IMR-90 (cell line): ENCODE measurements around the gene NCAPH2. TPM values are rescaled to one million over a fixed set of nuclear protein-coding genes. Genes with fewer than 3 reads are reported as not detected.
A peak's percentile ranks its signal among the peaks of the same experiment; 100 is the strongest.

Experiments used
- ATAC-seq: fragments of 200-7000 bp; cut with Tn5 transposase; 2 replicates; pipeline ENCODE4 v1.9.1; 2020; ENCODE audit warnings: low read depth, mild to moderate bottlenecking, moderate library complexity
- BruUV-seq: library from RNA; stranded (reverse); fragments of 400-500 nt; replicated peaks from 2 replicates; lab custom pipeline; 2021; lab: Mats Ljungman, UMichigan
- CTCF ChIA-PET: fragments of 300-600 bp; formaldehyde crosslinking; extraction: SDS; loops from one replicate; lab custom pipeline; 2021; ENCODE audit warnings: antibody characterized with exemption; lab: Yijun Ruan, JAX
- POLR2A ChIA-PET: fragments of 300-600 bp; sonication (Branson Sonifier 250); formaldehyde crosslinking; loops from one replicate; lab custom pipeline; 2022; ENCODE audit warnings: antibody characterized with exemption; ENCODE audit not compliant: unreplicated experiment; lab: Charles Lee
- DNase-seq: peaks from one replicate; pipeline ENCODE4 v3.0.0; 2013
- H2AFZ ChIP-seq: replicated peaks from 2 replicates; pipeline ENCODE3; 2013; ENCODE audit warnings: low read length, mild to moderate bottlenecking; ENCODE audit not compliant: poor library complexity
- H2AK5ac ChIP-seq: 2 replicates; pipeline ENCODE4 v1.6.1; 2013; ENCODE audit warnings: low read depth, low read length, inconsistent platforms
- H2AK9ac ChIP-seq: replicated peaks from 2 replicates; pipeline ENCODE3; 2013; ENCODE audit warnings: mild to moderate bottlenecking, low read depth, low read length, moderate library complexity; ENCODE audit not compliant: poor library complexity
- H2BK120ac ChIP-seq: 2 replicates; pipeline ENCODE4 v1.6.1; 2013; ENCODE audit warnings: low read depth, low read length, inconsistent platforms
- H2BK15ac ChIP-seq: 3 replicates; pipeline ENCODE4 v1.6.1; 2013; ENCODE audit warnings: low read depth, low read length, inconsistent platforms
- H2BK20ac ChIP-seq: 2 replicates; pipeline ENCODE4 v1.6.1; 2013; ENCODE audit warnings: low read depth, mild to moderate bottlenecking, inconsistent platforms, low read length, moderate library complexity
- H2BK5ac ChIP-seq: 2 replicates; pipeline ENCODE4 v1.6.1; 2013; ENCODE audit warnings: mild to moderate bottlenecking, low read depth, low read length, inconsistent platforms; ENCODE audit not compliant: poor library complexity, severe bottlenecking
- H3K14ac ChIP-seq: replicated peaks from 2 replicates; pipeline ENCODE4 v1.6.1; 2013; ENCODE audit warnings: low read depth, low read length, inconsistent platforms
- H3K18ac ChIP-seq: 2 replicates; pipeline ENCODE4 v1.6.1; 2013; ENCODE audit warnings: low read depth, low read length, control low read depth
- H3K23ac ChIP-seq: 2 replicates; pipeline ENCODE4 v1.6.1; 2013; ENCODE audit warnings: low read depth, low read length, inconsistent platforms
- H3K27ac ChIP-seq: 2 replicates; pipeline ENCODE4 v1.5.1; 2013; ENCODE audit warnings: mild to moderate bottlenecking, control low read depth, low read length; ENCODE audit not compliant: insufficient read depth
- H3K27me3 ChIP-seq: 2 replicates; pipeline ENCODE4 v1.6.1; 2013; ENCODE audit warnings: low read length; ENCODE audit not compliant: control insufficient read depth, insufficient read depth
- H3K36me3 ChIP-seq: 2 replicates; pipeline ENCODE4 v1.6.1; 2013; ENCODE audit warnings: low read length, mixed read lengths; ENCODE audit not compliant: control insufficient read depth, insufficient read depth
- H3K4ac ChIP-seq: 2 replicates; pipeline ENCODE4 v1.6.1; 2013; ENCODE audit warnings: low read depth, low read length, inconsistent platforms
- H3K4me1 ChIP-seq: 2 replicates; pipeline ENCODE4 v1.6.1; 2013; ENCODE audit warnings: low read length, mixed read lengths; ENCODE audit not compliant: control insufficient read depth, insufficient read depth
- H3K4me2 ChIP-seq: 2 replicates; pipeline ENCODE4 v1.6.1; 2013; ENCODE audit warnings: low read depth, mild to moderate bottlenecking, control low read depth, low read length, moderate library complexity
- H3K4me3 ChIP-seq: 2 replicates; pipeline ENCODE4 v1.5.1; 2013; ENCODE audit warnings: low read depth, mild to moderate bottlenecking, control low read depth, low read length, moderate library complexity; ENCODE audit not compliant: insufficient read depth
- H3K56ac ChIP-seq: 2 replicates; pipeline ENCODE4 v1.6.1; 2013; ENCODE audit warnings: low read length, inconsistent platforms; ENCODE audit not compliant: insufficient read depth; ENCODE audit errors: extremely low read depth
- H3K79me1 ChIP-seq, 2 experiments: 2 replicates each; pipeline ENCODE4 v1.6.1; 2013; ENCODE audit warnings: low read length in 2 of 2, inconsistent platforms in 1 of 2, low read depth in 1 of 2
- H3K9ac ChIP-seq: 2 replicates; pipeline ENCODE4 v1.6.1; 2013; ENCODE audit warnings: low read depth, low read length, control low read depth
- H3K9me1 ChIP-seq: 2 replicates; pipeline ENCODE4 v1.6.1; 2013; ENCODE audit warnings: low read length, inconsistent platforms; ENCODE audit not compliant: insufficient read depth
- H3K9me3 ChIP-seq: 2 replicates; pipeline ENCODE4 v1.6.1; 2013; ENCODE audit warnings: low read length; ENCODE audit not compliant: control insufficient read depth, insufficient read depth
- H4K20me1 ChIP-seq: 2 replicates; pipeline ENCODE4 v1.6.1; 2013; ENCODE audit warnings: low read length, inconsistent platforms; ENCODE audit not compliant: insufficient read depth
- H4K5ac ChIP-seq: 2 replicates; pipeline ENCODE4 v1.6.1; 2013; ENCODE audit warnings: mild to moderate bottlenecking, low read depth, low read length, control low read depth
- H4K8ac ChIP-seq, 2 experiments: 2 replicates each; pipeline ENCODE4 v1.6.1; 2013; ENCODE audit warnings: low read depth in 2 of 2, low read length in 2 of 2, control low read depth in 1 of 2, inconsistent platforms in 1 of 2
- H4K91ac ChIP-seq: 2 replicates; pipeline ENCODE4 v1.6.1; 2013; ENCODE audit warnings: low read depth, low read length, inconsistent platforms; ENCODE audit not compliant: insufficient read depth
- BHLHE40 ChIP-seq: fragments of 150-350 bp; IDR thresholded peaks from 2 replicates; pipeline ENCODE4 v1.6.1; 2016; ENCODE audit warnings: mild to moderate bottlenecking, low read depth, low read length
- CEBPB ChIP-seq: IDR thresholded peaks from 2 replicates; pipeline ENCODE4 v1.6.1; 2012; ENCODE audit warnings: low read depth, low read length, improper control_type of control experiment
- CTCF ChIP-seq: conservative IDR thresholded peaks from 2 replicates; pipeline ENCODE4 v1.5.1; 2012; ENCODE audit warnings: mild to moderate bottlenecking, low read depth, low read length, improper control_type of control experiment
- FOS ChIP-seq: fragments of 150-350 bp; IDR thresholded peaks from 2 replicates; pipeline ENCODE4 v1.6.1; 2016; ENCODE audit warnings: low read depth, low read length
- MAZ ChIP-seq: IDR thresholded peaks from 2 replicates; pipeline ENCODE4 v1.6.1; 2012; ENCODE audit warnings: low read depth, mild to moderate bottlenecking, low read length, improper control_type of control experiment, moderate library complexity, borderline replicate concordance
- MXI1 ChIP-seq: IDR thresholded peaks from 2 replicates; pipeline ENCODE4 v1.6.1; 2012; ENCODE audit warnings: low read depth, mild to moderate bottlenecking, low read length, moderate library complexity, borderline replicate concordance
- POLR2A ChIP-seq: IDR thresholded peaks from 2 replicates; pipeline ENCODE4 v1.6.1; 2012; ENCODE audit warnings: mild to moderate bottlenecking, low read depth, low read length
- RCOR1 ChIP-seq: IDR thresholded peaks from 2 replicates; pipeline ENCODE4 v1.6.1; 2012; ENCODE audit warnings: mild to moderate bottlenecking, low read length, improper control_type of control experiment; ENCODE audit not compliant: insufficient replicate concordance
- WGBS, 2 experiments: methylation state at CpG; one replicate each; pipeline versions ENCODE4 v1.1.5 to v1.1.7; 2013; ENCODE audit warnings: missing lambda C conversion rate in 2 of 2; ENCODE audit not compliant: insufficient read length in 1 of 2; ENCODE audit errors: extremely low coverage in 2 of 2; 5-methylcytosine and 5-hydroxymethylcytosine counted together
- dilution Hi-C: fragments of 300-500 bp; cut with HindIII; formaldehyde crosslinking; loops from one replicate; pipeline ENCODE4 v1.14.3; 2018; ENCODE audit warnings: low sequenced_read_pairs; ENCODE audit not compliant: unreplicated experiment
- in situ Hi-C: fragments of 300-500 bp; cut with MboI; formaldehyde crosslinking; loops from 3 replicates; pipeline ENCODE4 v1.14.3; 2019; ENCODE audit warnings: low sequenced_read_pairs, inconsistent platforms, mixed read lengths
- intact Hi-C: fragments of 100-400 bp; cut with micrococcal nuclease; formaldehyde crosslinking; loops from 2 replicates; pipeline ENCODE4 v1.10.0; 2022
- polyA plus RNA-seq, 3 experiments: library from polyadenylated mRNA; depleted of rRNA; stranded (reverse); fragments of >200 nt; gene quantifications; 2 replicates each; pipeline ENCODE4 v1.2.3, GENCODE V29; 2012; ENCODE audit warnings: low replicate concordance in 1 of 3
- total RNA-seq: library from RNA; depleted of rRNA; stranded (reverse); fragments of >200 nt; gene quantifications from 2 replicates; pipeline ENCODE4 v1.2.3, GENCODE V29; 2012
- TF ChIP-seq, protein P1 (sequence below): fragments of 150-350 bp; IDR thresholded peaks from 2 replicates; pipeline ENCODE4 v1.6.1; 2017; ENCODE audit warnings: mild to moderate bottlenecking, antibody characterized with exemption, low read length, low read depth

NCAPH2 gene
- total and polyA plus RNA-seq, 2 of the 4 experiments (the other 2 are of a cell fraction), result 30.2 to 38.5 TPM

DNA sequence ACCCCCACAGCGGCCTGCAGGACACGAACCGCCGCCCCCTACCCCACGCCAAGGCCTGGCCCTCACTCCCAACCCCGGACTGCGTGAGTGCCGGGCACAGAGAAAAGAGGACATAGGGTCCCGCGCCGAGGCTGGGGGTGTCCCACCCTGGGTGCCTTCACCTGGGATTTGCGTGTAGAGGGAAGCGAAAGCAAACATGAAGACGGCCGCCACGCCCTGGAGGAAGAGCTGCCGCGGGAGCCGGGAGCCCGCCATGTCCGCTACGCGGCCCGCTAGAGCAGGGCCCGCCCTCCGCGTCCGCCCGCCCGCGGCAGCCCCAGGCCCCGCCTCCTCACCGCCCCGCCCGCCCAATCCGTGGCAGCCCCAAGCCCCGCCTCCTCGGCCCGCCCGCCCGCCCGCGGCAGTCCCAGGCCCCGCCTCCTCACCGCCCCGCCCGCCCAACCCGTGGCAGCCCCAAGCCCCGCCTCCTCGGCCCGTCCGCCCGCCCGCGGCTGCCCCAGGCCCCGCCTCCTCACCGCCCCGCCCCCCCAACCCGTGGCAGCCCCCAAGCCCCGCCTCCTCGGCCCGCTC, 518 bp upstream of the NCAPH2 start, which contains the start of gene LMF2:
LMF2 (minus strand) TSS at position 282 of the 570 bp plus-strand sequence; CDS start at position 255, 27 bp downstream.
- DNase-seq (no peak), ATAC-seq (peak; percentile 90)
- H3K23ac ChIP-seq, result peak within 1 kb of the TSS; percentile 73
- H3K27ac ChIP-seq, result peak within 1 kb of the TSS; percentile 95
- H4K5ac ChIP-seq, result peak within 1 kb of the TSS; percentile 98
- H3K9me1 ChIP-seq, result peaks cover 4% of the 10 kb centered on the region; the same call in 1 of the 2 replicates
- no peaks in the 10 kb centered on the region; the same call in 1 of the 2 replicates for H4K20me1 ChIP-seq
- WGBS, 2 experiments, result 0% methylated on average over 5 of the region's 62 CpGs; no CpG with 5 or more reads in 1 of the 2 experiments
- peak within 1 kb of the TSS; percentile 100 for H2AK9ac ChIP-seq
- H2BK120ac ChIP-seq, result peak within 1 kb of the TSS; percentile 73
- peak within 1 kb of the TSS; percentile 97 for H2AK5ac ChIP-seq
- peak within 1 kb of the TSS; percentile 81 for H3K56ac ChIP-seq
- H4K91ac ChIP-seq, result peak within 1 kb of the TSS; percentile 86
- H3K14ac ChIP-seq, result peak within 1 kb of the TSS; percentile 87
- H2AFZ ChIP-seq, result peak within 1 kb of the TSS; percentile 99
- ChIA-PET POLR2A (interaction anchor here (0.6 to 0.9 kb wide), 3 partner anchors 14 to 85 kb away, joined by 3 to 4 read pairs (median 3); partner anchors contain the start of gene SCO2), CTCF (interaction anchor here (0.6 to 1.5 kb wide), 3 partner anchors 9 to 56 kb away, joined by 3 to 6 read pairs (median 3); partner anchors contain the start of gene SCO2)
- peak within 1 kb of the TSS; percentile 0; the same call in 1 of the 3 replicates for H2BK15ac ChIP-seq
- peak within 1 kb of the TSS; percentile 100 for H3K4me3 ChIP-seq
- H3K18ac ChIP-seq, result peak within 1 kb of the TSS; percentile 81; the same call in 1 of the 2 replicates
- peak within 1 kb of the TSS; percentile 90 to 96 for H4K8ac ChIP-seq
- intact Hi-C loops (no loop called here), in situ Hi-C loops (no loop called here), dilution Hi-C loops (no loop called here)
- no peak for TF ChIP-seq CTCF
- TF ChIP-seq RCOR1, result no peak
- no peak for TF ChIP-seq CEBPB
- TF ChIP-seq, protein P1, sequence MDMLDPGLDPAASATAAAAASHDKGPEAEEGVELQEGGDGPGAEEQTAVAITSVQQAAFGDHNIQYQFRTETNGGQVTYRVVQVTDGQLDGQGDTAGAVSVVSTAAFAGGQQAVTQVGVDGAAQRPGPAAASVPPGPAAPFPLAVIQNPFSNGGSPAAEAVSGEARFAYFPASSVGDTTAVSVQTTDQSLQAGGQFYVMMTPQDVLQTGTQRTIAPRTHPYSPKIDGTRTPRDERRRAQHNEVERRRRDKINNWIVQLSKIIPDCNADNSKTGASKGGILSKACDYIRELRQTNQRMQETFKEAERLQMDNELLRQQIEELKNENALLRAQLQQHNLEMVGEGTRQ, result no peak
- no peak for TF ChIP-seq BHLHE40
- TF ChIP-seq FOS, result no peak
- peak; percentile 31; the same call in 1 of the 2 replicates for TF ChIP-seq MAZ
- TF ChIP-seq POLR2A, result peak; percentile 69
- TF ChIP-seq MXI1, result peak; percentile 72; the same call in 1 of the 2 replicates
- peak within 1 kb of the TSS; percentile 97 for H3K4ac ChIP-seq
- no peaks in the 10 kb centered on the region for H3K9me3 ChIP-seq
- peak within 1 kb of the TSS; percentile 95 for H3K4me2 ChIP-seq
- peaks cover 23% of the 10 kb centered on the region for H3K36me3 ChIP-seq
- H2BK5ac ChIP-seq, result peak within 1 kb of the TSS; percentile 92
- peaks cover 15 to 56% of the 10 kb centered on the region in 2 experiments for H3K79me1 ChIP-seq
- H2BK20ac ChIP-seq, result no peak within 1 kb of the TSS
- no peaks in the 10 kb centered on the region for H3K27me3 ChIP-seq
- H3K9ac ChIP-seq, result peak within 1 kb of the TSS; percentile 98
- no TSS peak for BruUV-seq
- peaks cover 4% of the 10 kb centered on the region for H3K4me1 ChIP-seq
